NCI-H2196 treated with DMSO at 0.1 percent for 48 hours (cell line): Measurements from ENCODE around the gene MALRD1.

Experiments used
- DNase-seq: peaks from one replicate; lab custom pipeline; 2025; ENCODE audit not compliant: unreplicated experiment; lab: John Stamatoyannopoulos, UW

The MALRD1 gene

GRCh38 chr10:19048489-19048888 is at the start of gene MALRD1:
Gene MALRD1 (plus strand): TSS chr10:19048801. CDS start chr10:19048939, 138 bp downstream.
- DNase-seq = no peak

- DNase-seq = no peak
Observed at GRCh38 chr10:19003341-19003740, 45.3 kb upstream of the MALRD1 start.

DNA sequence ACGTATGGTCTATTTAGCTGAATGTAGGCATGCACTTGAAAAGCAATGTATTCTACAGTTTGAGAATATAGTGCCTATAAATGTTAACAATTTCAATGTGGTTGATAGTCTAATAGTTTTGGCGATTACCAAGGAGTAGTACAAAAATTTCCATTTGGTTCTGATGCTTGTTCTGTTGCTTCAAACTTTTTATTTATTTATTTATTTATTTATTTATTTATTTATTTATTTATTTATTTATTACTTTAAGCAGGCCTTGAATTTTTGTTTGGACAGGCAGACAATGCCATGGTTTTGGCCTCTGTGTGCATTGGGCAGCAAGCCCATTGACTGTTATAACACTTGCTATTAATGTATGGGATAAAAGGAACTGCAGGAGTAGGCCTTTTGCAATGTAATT is 36.5 kb upstream of the MALRD1 start:
- DNase-seq = no peak

- no peak for DNase-seq
Observed at GRCh38 chr10:19014034-19014433, 34.6 kb upstream of the MALRD1 start.

- no peak for DNase-seq
Observed at GRCh38 chr10:19014498-19014897, 34.1 kb upstream of the MALRD1 start.

DNA sequence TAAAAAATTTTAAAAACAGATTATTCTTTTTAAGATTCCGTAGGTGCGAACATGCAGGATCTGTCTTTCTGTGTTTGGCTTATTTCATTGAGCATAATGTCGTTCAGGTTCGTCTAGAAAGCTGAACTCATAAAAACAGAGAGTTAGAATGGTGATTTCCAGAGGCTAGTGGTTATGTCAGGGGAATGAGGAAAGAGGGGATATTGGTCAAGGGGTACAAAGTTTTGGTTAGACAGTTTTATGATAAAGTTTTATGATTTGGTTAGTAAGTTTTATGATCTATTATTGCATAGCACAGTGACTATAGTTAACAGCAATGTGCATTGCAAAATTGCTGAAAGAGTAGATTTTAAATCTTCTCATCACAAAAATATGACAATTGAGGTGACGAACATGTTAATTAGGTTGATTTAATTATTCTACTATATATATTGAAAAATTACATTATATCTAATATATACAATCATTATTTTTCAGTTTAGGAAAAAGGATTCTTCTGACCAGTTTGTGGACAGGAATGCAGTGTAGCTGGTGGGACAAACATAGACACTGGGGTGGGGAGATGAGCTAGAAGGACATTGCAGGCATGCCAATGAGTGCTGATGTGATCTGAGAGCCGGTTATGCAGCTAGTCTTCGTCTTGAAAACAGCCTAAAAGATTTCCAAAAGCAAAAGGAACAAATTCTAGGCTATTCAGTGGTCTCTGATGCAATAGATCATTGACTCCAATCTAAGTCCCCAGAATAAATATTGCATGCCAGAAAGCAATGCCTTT is 31.3 kb upstream of the MALRD1 start:
- no peak for DNase-seq

DNA sequence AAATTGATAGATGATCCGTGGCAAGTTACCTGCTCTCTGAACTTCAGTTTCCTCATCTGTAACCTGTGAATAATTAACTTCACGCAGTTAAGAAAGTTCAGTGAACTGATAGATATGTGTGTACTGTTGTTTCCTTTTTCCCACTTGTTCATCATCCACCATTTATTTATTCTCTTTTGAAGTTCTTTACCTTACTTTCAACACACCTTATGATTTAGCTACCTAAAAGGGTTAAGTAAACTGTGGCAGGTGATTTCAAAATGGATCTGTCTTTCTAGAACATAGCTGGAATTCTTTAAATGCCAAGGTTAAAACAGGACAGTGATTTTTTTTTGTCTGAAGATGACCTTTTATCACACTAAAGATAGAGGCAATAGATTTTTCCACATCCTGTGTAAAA is 27.4 kb upstream of the MALRD1 start:
- no peak for DNase-seq

GRCh38 chr10:19024611-19025010 is 24.0 kb upstream of the MALRD1 start:
- no peak for DNase-seq

GRCh38 chr10:19031763-19032162 is 16.8 kb upstream of the MALRD1 start:
- no peak for DNase-seq

GRCh38 chr10:19033741-19034140 is 14.9 kb upstream of the MALRD1 start:
- DNase-seq = no peak

GRCh38 chr10:19041171-19041570 is 7.4 kb upstream of the MALRD1 start:
- no peak for DNase-seq

DNA sequence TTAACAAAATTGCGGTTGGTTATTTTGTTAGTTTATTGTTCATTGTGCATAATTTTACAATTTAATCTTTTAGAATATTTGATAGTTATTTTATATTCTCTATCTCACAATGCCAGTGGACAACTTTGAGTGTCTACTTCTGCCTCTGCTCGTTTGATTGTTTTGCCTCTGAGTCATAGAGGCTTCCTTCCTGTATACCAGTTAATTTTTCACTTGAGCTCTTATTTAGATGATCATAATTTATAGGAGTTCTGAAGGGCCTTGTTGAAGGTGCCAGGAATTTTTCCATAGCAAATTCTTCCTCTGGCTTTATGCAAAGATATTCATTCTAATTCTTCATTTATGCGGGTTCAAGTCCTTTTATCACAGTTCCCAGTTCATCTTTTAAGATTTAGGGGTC is 5.2 kb upstream of the MALRD1 start:
- DNase-seq = no peak

DNA sequence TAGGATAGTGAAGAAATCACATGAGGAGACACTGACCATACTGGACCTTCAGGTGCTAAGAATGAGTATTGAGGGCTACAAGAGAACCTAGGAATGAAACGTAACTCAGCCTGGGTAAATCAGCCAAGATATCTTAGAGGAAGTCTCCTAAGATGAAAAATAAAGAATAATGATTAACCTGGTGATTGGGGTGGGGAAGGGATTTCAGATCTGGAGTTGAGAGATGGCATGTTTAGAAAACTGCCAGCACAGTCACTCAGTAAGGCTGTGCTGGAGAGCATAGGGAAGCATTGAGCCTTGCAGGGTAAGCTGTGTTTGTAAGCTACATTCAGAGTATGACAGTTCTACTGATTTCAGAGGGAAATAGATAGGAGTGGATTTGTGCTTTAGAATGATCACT is 1.9 kb upstream of the MALRD1 start:
- no peak for DNase-seq

GRCh38 chr10:19048891-19049290 is 290 bp downstream of the MALRD1 start:
- DNase-seq = no peak

- no peak for DNase-seq
Observed at GRCh38 chr10:19049567-19049966, 966 bp downstream of the MALRD1 start.

DNA sequence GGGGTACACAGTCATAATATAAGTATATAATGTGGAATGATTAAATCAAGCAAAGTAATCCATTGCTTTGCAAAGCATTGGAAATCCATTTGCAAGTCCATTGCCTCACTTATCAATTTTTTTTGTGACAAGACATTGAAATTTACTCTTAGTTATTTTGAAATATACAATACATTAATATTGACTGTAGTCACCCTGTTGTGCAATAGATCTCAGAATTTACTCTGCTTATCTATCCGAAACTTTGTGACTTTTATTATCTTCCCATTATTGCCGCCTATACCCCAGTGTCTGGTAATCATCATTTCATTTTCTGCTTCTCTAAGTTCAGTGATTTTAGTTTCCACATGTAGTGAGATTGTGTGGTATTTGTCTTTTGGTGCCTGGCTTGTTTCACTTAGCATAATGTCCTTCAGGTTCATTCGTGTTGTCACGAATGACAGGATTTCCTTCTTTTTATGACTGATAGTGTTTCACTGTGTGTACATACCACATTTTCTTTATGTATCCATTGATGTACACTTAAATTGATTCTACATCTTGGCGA is 5.8 kb downstream of the MALRD1 start:
- DNase-seq = no peak

DNA sequence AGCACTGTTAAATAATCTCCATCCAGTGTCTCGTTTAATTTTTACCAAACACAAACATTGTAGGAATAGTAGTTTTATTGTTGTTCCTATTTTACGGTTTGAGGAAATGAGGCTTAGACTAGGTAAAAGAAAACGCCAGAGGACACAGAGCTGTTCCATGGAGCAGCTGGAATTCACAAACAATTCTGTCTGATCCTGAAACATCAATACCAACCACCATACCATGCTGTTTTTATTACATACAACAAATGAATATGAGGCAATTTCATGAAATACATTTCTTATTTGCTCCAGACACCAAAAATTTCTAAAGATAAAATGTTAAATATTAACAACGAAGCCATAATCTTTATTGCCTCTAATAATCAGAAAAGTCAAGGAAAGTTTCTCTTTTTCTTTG is 9.4 kb downstream of the MALRD1 start:
- DNase-seq = no peak

DNA sequence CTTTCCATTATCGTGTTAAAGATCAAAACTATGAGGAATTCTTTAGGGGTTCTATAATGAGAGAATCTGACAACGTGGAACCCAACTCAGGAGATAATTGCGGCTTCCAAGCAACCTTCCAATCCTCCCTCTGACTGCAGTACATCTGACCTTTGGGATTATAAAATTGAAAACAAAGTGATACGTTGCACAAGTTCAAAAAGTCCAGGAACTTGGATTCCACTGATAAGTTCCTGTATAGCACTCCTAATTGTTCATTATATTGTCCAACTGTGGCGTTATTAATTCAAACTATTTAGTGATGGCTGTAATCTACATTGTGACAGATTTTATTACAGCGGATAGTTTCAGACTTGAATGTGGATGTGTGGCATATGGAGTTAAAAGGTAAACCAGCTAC is 15.4 kb downstream of the MALRD1 start:
- no peak for DNase-seq

DNA sequence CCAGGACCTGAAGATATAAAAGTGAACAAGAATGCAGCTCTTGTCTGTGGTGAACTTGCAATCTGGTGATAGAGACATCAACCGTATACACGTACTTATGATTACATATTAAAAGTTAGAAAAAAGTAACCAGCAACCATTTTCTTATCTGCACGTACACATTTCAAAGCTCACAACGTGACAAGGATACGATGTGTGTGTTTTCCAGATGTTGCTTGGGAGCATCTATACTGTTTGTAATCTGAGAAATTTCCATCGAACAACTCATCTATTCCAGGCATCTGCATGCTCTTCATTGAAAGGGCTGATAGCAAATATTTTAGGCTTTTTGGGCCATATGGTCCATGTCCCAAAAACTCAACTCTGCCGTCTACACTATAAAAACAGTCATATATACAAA is 23.3 kb downstream of the MALRD1 start:
- no peak for DNase-seq

DNA sequence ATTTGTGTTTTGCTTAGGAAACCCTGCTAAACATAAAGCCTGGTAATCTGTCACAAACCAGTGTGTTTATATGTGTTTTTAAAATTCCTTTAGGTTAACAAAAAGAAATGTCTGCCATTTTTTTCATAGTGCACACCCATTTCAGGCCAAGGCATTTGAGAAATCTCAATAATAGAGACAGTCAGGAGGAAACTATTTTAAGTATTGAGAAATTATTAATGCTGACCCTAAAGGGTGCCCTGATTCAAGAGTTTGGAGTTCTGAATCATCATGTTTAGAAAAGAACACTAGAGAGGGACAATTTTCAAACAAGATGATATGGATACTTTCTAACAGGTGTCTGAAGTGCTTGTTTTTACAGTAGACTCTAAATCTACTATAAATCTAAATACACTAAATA is 28.7 kb downstream of the MALRD1 start:
- no peak for DNase-seq

DNA sequence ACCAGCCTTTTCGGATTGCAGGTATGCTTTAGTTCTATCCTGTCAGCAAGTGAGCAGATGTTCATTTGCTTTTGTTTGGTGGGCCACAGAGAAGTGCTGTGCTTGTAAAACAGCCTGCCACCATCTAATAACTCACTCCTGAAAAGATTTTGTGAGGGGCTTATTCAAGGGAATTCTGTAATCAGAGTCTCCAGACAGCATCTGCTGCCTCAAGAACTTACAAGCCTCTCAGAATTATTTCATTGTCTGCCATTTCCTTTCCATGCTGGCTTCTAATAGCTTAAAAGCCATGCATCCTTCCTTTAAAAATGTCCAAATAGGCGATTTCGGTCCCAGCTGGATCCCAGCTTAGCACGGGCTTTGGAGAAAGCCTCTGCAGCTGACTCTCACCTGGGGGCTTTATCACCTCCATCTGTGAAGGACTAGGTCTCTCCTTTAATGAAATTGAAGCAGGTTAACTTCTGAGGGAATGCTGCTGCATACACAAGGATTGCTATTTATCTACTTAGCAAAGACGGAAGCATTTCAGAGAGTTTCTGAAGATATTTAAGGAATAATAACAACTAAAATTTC is 48.0 kb downstream of the MALRD1 start:
- DNase-seq = no peak

DNA sequence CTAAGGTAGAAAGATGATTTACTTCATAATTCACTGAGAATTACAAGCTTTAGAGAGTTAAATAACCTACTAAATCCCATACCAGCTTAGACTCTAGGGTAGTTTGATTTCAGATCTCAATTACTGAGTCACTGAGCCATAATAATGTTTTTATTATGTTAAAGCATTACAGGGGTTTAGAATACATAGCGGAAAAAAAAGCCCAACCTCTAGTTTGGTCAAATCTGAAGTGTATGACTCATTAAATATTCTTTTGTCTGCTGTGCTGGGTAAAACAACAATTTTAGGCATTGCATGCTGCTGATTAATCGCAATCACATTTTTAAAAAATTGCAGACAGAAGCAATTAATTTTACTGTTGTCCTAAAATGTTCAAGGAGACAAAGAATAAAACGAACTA is 48.5 kb downstream of the MALRD1 start:
- no peak for DNase-seq

DNA sequence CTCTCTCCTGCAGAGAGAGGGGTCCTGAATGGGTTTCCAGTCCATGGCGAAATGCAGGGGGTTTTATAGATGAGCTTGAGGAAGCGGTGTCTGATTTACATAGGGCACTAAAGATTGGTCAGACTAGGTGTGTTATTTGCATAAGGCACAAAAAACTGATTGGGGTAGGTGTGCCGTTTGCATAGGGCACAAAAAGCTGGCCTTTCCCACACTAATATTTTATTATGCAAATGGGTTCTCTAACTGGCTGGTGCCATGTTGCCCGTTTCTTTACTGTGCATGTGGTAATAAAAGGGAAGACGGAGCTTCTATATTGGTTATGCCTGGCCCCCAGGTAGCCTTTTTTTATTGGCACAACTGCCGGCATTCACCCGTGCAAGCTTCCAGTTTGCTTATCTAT is 50.2 kb downstream of the MALRD1 start:
- no peak for DNase-seq
